Lung microvascular endothelial cell (primary cell): ENCODE measurements around the gene OAS2. TPM values are rescaled to one million over a fixed set of nuclear protein-coding genes. Genes with fewer than 3 reads are reported as not detected.
"Not testable (repeated sequence)": the region's sequence is repeated elsewhere in the genome, so short reads cannot be mapped to it uniquely, and the experiment has no call there.

Experiments
- DNase-seq, 2 donors: peaks; one replicate each; pipeline versions ENCODE4 v3.0.0 to v3.0.0-alpha.2; 2010; ENCODE audit warnings: low read depth in 2 of 2
- total RNA-seq: library from RNA; depleted of rRNA; stranded (reverse); fragments of >200 nt; gene quantifications from 2 replicates; pipeline ENCODE4 v1.2.1, GENCODE V29; 2014

The OAS2 gene
- total RNA-seq, 1 donor from 2014 or later, result 0.60 TPM

DNA sequence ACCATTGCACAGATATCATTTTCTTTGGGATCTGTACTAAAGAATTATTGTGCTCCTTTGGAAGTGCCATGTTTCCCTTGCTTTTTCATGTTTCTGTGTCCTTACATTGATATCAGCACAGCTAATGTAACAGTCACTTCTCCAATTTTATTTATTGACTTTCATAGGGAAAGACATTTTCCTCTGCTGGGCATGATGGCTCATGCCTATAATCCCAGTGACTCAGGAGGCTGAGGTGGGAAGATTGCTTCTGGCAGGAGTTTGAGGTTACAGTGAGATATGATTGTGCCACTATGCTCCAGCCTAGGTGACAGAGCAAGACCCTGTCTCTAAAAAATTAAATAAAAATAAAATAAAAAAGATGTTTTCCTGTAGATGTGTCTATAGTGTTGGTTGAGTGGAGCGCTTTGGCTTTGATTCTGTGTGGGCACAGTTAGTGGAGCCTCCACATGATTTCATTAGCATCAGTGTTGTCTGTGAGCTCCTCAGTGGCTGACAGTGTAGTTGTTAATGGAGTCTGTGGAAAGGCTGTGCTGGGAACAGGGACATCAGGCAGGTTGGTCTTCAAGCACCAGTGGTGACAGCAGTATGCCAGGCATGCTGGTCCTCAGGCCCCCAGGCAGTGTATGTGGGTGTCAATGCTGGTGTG lies 7.4 kb downstream of the OAS2 start:
- DNase-seq, result no peak

DNA sequence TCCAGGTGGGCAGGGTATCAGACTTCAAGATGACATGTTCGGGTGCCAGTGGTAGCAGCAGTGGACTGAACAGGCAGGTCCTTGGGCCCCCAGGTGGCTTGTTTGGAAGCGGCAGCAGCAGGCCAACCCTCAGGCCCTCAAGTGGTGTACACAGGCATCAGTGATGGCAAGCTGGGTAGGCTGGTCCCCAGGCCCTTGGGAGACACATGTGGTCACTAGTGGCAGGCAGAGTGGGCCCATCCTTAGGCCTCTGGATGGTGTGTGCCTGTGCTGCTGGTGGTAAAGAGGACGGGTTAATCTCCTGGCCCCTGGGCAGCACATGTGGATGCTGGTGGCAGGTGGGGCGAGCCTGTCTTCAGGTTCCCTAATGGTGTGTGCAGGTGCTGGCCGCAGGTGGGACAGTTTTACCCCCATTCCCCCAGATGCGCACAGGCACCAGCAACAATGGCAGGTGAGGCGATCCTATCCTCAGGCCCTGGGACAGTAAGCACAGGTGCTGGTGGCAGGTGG lies 8.0 kb downstream of the OAS2 start:
- no peak for DNase-seq

- DNase-seq, result no peak
Measured at GRCh38 chr12:112987561-112987960, 9.2 kb downstream of the OAS2 start.

- DNase-seq, result peak in 1 of 2 donors; percentile 37
Measured at GRCh38 chr12:112988224-112988623, 9.9 kb downstream of the OAS2 start.

DNA sequence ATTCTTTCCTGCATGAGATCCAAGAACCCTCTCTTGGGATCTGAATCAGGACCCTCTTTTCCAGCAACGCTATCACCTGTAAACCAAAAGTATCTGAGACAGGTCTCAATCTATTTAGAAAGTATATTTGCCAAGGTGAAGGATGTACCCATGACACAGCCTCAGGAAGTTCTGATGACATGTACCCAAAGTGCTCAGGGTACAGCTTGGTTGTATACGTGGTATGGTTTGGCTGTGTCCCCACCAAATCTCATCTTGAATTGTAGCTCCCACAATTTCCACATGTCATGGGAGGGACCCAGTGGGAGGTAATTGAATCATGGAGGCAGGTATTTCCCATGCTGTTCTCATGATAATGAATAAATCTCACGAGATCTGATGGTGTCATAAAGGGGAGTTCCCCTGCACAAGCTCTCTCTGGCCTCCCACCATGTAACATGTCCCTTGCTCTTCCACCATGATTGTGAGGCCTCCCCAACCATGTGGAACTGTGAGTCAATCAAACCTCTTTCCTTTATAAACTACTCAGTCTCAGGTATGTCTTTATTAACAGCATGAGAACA lies 10.6 kb downstream of the OAS2 start:
- not testable (repeated sequence) for DNase-seq

GRCh38 chr12:112989806-112990205 lies 11.5 kb downstream of the OAS2 start:
- DNase-seq, result no peak

- peak; percentile 76 to 83 for DNase-seq
Measured at GRCh38 chr12:112992541-112993398, 14.5 kb downstream of the OAS2 start.

- no peak for DNase-seq
Measured at GRCh38 chr12:112995008-112995407, 16.7 kb downstream of the OAS2 start.

DNA sequence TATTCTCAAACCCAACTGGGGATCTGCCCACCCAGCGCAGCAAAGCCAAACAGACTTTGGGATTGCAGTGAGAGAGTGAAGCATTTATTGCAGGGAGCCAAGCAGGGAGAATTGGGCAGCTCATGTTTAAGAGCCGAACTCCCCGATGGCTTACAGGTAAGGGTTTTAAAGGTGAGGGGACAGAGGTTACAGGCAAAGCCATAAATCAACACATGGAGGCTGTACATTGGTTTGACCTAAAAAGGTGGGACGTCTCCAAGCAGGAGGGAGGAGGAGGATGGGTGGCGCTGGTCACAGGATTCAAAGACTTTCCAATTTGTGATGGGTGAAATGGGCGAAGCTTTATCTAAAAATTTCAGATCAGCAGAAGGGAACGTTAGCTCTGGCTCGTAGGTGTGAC lies 18.2 kb downstream of the OAS2 start:
- no peak for DNase-seq

DNA sequence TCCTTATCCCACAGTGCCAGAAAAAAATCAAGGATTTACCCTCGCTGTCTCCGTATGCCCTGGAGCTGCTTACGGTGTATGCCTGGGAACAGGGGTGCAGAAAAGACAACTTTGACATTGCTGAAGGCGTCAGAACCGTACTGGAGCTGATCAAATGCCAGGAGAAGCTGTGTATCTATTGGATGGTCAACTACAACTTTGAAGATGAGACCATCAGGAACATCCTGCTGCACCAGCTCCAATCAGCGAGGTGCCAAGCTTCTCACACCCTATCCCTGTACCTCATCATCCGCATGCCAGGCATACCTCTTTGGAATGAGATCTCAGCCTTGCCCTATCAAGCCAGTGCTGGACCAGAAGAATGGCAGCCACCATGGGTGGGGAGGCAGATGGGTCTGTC lies 19.2 kb downstream of the OAS2 start:
- DNase-seq, result no peak

GRCh38 chr12:112998987-112999767 lies 20.9 kb downstream of the OAS2 start:
- no peak for DNase-seq

GRCh38 chr12:113000433-113000832 lies 22.1 kb downstream of the OAS2 start:
- no peak for DNase-seq

DNA sequence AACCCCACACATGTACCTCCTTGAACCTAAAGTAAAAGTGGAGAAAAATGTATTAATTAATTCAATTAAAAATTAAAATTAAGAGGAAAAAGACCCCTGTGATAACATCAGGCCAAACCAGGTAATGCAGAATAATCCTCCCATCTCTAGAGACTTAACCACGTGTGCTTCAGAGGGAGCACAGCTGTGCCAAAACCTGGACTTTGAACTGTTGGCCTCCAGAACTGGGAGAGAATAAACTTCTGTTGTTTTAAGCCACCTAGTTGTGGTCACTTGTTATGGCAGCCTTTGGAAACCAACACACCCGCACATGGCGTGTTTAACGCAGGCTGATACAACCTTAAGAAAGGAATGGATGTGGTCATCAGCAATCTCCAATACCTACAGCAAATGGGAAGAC lies 23.8 kb downstream of the OAS2 start:
- no peak for DNase-seq

- DNase-seq, result no peak
Measured at GRCh38 chr12:113002676-113003075, 24.4 kb downstream of the OAS2 start.

GRCh38 chr12:113003636-113004035 lies 25.3 kb downstream of the OAS2 start:
- no peak for DNase-seq

GRCh38 chr12:113005762-113006161 lies 27.4 kb downstream of the OAS2 start:
- peak; percentile 51 to 58 for DNase-seq

- DNase-seq, result no peak
Measured at GRCh38 chr12:113006206-113006605, 27.9 kb downstream of the OAS2 start.

- no peak for DNase-seq
Measured at GRCh38 chr12:113006641-113007040, 28.3 kb downstream of the OAS2 start.

DNA sequence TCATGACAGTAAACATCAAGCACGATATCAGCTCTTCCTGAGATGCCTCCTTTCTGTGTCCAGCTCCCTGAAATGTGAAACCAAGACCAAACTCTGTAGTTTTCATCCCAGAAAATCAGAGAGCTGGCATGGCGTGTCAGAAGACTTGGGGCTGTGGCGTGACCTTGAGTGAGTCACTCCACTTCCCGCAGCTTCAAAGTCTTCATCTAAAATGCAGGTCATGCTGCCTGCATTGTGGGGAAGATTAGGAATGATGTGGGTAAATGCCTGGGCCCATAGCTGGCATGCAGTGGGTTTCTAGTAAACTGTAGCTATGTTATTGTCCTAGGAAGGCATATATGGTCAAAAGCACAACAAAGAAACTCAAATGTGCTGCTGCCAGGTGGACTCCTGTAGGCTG lies 28.8 kb downstream of the OAS2 start:
- DNase-seq, result peak in 1 of 2 donors; percentile 92

- DNase-seq, result peak; percentile 75 to 86
Measured at GRCh38 chr12:113010701-113011100, 32.4 kb downstream of the OAS2 start.

GRCh38 chr12:113014565-113014964 lies 36.2 kb downstream of the OAS2 start:
- DNase-seq, result no peak

- DNase-seq, result no peak
Measured at GRCh38 chr12:113016796-113017195, 38.5 kb downstream of the OAS2 start.
